Effector CD8-positive, alpha-beta T cell (primary cell): ENCODE data around the gene CHMP1B.

Source experiments
- DNase-seq: peaks from one replicate; lab custom pipeline; 2025; lab: John Stamatoyannopoulos, UW

The CHMP1B gene

GRCh38 chr18:11902522-11903292, 51.5 kb downstream of the CHMP1B start:
- DNase-seq: no peak
